ENCODE measurements around the gene TCF4. TPM values are rescaled to one million over a fixed set of nuclear protein-coding genes. Genes with fewer than 3 reads are reported as not detected.

TCF4 gene
- total RNA-seq, 4 donors from 2014 or later: 30.3 to 51.1 (median 40.1) TPM

- no peaks in the 10 kb centered on the region for H3K27me3 ChIP-seq
- no peaks in the 10 kb centered on the region for H3K9me3 ChIP-seq
- TF ChIP-seq CTCF (IDR thresholded peaks at IDR 0.05) (no peak), POLR2AphosphoS5 (IDR thresholded peaks at IDR 0.05) (no peak), POLR2A (IDR thresholded peaks at IDR 0.05) (no peak), EP300 (IDR thresholded peaks at IDR 0.05; ENCODE audit: low read depth) (no peak)
- 37 to 46% methylated on average over 10 of the region's 10 CpGs for WGBS, 2 donors (ENCODE audit: low coverage in 1 of 2)
- intact Hi-C loops (cut with DNase I; ENCODE audit: low total_unique reads) (loop anchor here (10.0 kb wide), 1 partner anchor 78 kb away; no protein-coding TSS in a partner anchor), in situ Hi-C loops (cut with MboI; ENCODE audit: low pct_ligation_motif_present in 1 of 4, low pct_unique_long_range_greater_than_20kb in 1 of 4, low sequenced_read_pairs in 3 of 4) (loop anchor here (25.0 kb wide), 4 partner anchors 166 to 1159 kb away; partner anchors contain the start of gene TCF4 (in 1 of the 4))
- no peak for DNase-seq
- peak overlapping the region; percentile 77 to 83 (median 78) for H3K27ac ChIP-seq
- peaks cover 0 to 23% (median 3%) of the 10 kb centered on the region in 4 donors for H3K4me1 ChIP-seq
- no peaks in the 10 kb centered on the region for H3K36me3 ChIP-seq
- peak overlapping the region in 2 of 4 donors; percentile 4 to 34 for H3K4me3 ChIP-seq
Observed at GRCh38 chr18:55402731-55403405, 185.1 kb downstream of the TCF4 start.

- TF ChIP-seq CTCF (IDR thresholded peaks at IDR 0.05) (no peak), POLR2AphosphoS5 (IDR thresholded peaks at IDR 0.05) (peak; percentile 14 to 50 (median 42))
- in situ Hi-C loops (cut with MboI; ENCODE audit: low pct_ligation_motif_present in 1 of 4, low pct_unique_long_range_greater_than_20kb in 1 of 4, low sequenced_read_pairs in 3 of 4): loop anchor here (25.0 kb wide), 4 partner anchors 164 to 1161 kb away; partner anchors contain the start of gene TCF4 (in 1 of the 4)
- H3K4me3 ChIP-seq: peak overlapping the region in 3 of 4 donors; percentile 4 to 34 (median 11)
- H3K9me3 ChIP-seq: no peaks in the 10 kb centered on the region
- intact Hi-C loops (cut with DNase I; ENCODE audit: low total_unique reads): loop anchor here (10.0 kb wide), 1 partner anchor 77 kb away; no protein-coding TSS in a partner anchor
- H3K27me3 ChIP-seq: no peaks in the 10 kb centered on the region
- peaks cover 0 to 23% (median 3%) of the 10 kb centered on the region in 4 donors for H3K4me1 ChIP-seq
- WGBS, 2 donors (ENCODE audit: low coverage in 1 of 2): 18 to 25% methylated on average over 7 to 12 of the region's 12 CpGs
- H3K36me3 ChIP-seq: no peaks in the 10 kb centered on the region
- no peak for DNase-seq
- H3K27ac ChIP-seq: peak overlapping the region; percentile 77 to 83 (median 78)
Observed at GRCh38 chr18:55401638-55402191, 186.3 kb downstream of the TCF4 start.

GRCh38 chr18:55400590-55401541, 187.1 kb downstream of the TCF4 start:
- Histone ChIP-seq H3K27me3 (no peaks in the 10 kb centered on the region), H3K36me3 (no peaks in the 10 kb centered on the region), H3K9me3 (no peaks in the 10 kb centered on the region), H3K4me3 (peak overlapping the region in 3 of 4 donors; percentile 4 to 34 (median 11)), H3K4me1 (peaks cover 0 to 22% (median 3%) of the 10 kb centered on the region in 4 donors), H3K27ac (peak overlapping the region; percentile 77 to 83 (median 78))
- DNase-seq: no peak
- in situ Hi-C loops (cut with MboI; ENCODE audit: low pct_ligation_motif_present in 1 of 4, low pct_unique_long_range_greater_than_20kb in 1 of 4, low sequenced_read_pairs in 3 of 4): loop anchor here (25.0 kb wide), 4 partner anchors 164 to 1161 kb away; partner anchors contain the start of gene TCF4 (in 1 of the 4)
- intact Hi-C loops (cut with DNase I; ENCODE audit: low total_unique reads): loop anchor here (10.0 kb wide), 1 partner anchor 76 kb away; no protein-coding TSS in a partner anchor
- WGBS, 2 donors (ENCODE audit: low coverage in 1 of 2): 61 to 64% methylated on average over 11 to 12 of the region's 12 CpGs
- no peak for TF ChIP-seq POLR2A (IDR thresholded peaks at IDR 0.05)
- no peak for TF ChIP-seq EP300 (IDR thresholded peaks at IDR 0.05; ENCODE audit: low read depth)
- TF ChIP-seq CTCF (IDR thresholded peaks at IDR 0.05): no peak
